ENCODE data around the gene FRMD3.
"Not testable (repeated sequence)": the region's sequence is repeated elsewhere in the genome, so short reads cannot be mapped to it uniquely, and the experiment has no call there.

Gene FRMD3

DNA sequence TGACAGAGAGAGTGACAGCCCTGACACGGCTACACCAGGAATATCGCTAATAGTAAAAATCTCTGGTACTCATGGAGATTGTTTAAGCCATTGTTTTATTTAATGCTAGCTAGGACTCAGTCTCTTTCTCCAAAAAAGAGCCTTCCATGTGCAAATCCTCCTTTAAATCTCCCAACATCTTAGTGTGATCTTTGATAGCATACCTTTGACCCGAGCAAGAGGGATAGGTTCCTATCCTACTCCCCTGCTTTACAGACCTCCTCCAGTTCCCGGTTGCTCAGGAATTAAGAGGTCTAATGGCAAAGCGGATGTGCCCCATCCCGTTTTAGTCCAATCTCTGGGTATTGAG lies 663 bp upstream of the FRMD3 start:
- H3K36me3 Mint-ChIP-seq (ENCODE audit: low read depth): no peaks in the 10 kb centered on the region
- H3K27me3 Mint-ChIP-seq (ENCODE audit: low read depth): peaks cover 55% of the 10 kb centered on the region
- no peak overlapping the region for H3K4me3 Mint-ChIP-seq
- H3K9me3 Mint-ChIP-seq: no peaks in the 10 kb centered on the region
- no peaks in the 10 kb centered on the region for H3K4me1 Mint-ChIP-seq (ENCODE audit: low read depth)
- H3K27ac Mint-ChIP-seq: no peak overlapping the region

DNA sequence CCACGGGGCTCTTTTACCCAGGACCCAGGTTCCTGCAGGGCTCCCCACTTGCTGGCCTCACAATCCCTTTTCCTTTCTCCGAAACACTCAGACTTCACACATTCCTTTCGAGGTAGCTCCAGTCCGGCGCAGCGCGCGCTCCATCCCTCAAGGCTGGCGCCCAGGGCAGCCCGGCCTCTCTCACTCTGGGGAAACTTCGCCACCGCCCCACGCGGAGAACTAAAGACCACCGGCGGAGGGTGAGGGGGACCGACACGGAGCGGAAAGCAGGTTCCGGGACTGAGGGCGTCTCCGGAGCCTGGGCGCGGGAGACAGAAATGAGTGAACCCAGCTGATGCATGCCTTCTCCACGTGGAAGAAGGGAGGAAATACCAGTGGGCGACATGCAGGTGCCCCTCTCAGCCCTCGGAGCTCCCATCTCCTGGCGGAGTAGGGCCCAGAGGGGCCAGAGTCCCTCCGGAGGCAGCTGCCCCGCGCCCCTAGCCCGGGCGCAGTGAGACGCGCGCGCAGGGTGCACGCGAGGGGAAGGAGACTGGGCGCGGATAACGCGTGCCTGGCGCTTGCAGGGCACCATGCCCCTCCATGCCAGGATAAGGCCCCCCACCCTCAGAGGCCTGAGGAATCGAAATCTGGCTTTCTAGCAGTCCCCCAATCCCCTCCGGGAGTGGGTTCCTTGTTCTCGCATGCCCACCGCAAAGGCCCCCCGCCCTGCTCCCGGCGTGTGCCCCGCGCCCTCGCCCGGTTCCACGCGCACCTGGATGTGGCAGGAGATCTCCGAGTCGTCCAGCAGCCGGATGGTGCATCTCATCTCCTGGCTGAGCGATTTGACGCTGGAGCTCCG lies 650 bp downstream of the FRMD3 start:
- Mint-ChIP-seq H3K27ac (no peak overlapping the region), H3K27me3 (ENCODE audit: low read depth) (peaks cover 61% of the 10 kb centered on the region), H3K36me3 (ENCODE audit: low read depth) (no peaks in the 10 kb centered on the region), H3K4me1 (ENCODE audit: low read depth) (no peaks in the 10 kb centered on the region), H3K9me3 (no peaks in the 10 kb centered on the region), H3K4me3 (no peak overlapping the region)

DNA sequence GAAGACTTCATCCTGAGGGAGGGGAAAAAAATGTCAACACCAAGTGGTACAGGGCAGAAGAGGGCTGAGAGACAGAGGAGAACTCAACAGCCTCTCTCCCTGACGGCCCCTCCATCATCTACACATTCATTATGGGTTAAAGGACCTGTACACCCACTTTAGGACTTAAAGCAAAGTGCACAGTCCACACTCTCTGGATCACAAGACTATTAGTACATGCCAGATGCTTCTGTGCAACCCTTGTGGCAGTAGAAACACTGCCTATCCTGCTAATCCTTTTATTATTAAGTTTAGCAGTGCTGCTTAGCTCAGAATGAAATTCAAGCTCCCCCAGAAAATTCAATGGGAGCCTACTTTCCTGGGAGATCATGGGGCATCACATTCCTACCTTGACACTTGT lies 1.9 kb downstream of the FRMD3 start:
- Mint-ChIP-seq H3K27ac (no peak overlapping the region), H3K27me3 (ENCODE audit: low read depth) (peaks cover 61% of the 10 kb centered on the region), H3K4me3 (no peak overlapping the region)

DNA sequence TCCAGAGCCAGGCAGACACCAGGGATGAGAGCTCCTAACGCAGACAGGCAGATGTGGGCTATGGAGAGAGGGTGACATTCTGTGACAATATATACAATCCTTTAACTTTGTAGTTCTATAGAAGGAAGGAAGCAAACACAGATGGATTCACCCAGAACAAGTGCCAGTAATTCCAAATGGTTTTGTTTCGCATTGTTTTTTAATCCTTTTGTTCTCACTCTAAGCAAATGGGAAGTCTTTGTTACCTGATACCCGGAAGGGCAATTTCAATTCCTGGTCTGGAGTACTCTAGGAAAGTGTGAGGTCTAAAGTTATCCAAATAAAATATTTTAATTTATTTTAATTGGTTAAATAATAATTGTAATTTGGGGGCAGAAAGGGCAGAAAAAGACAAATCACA lies 2.5 kb downstream of the FRMD3 start:
- Mint-ChIP-seq H3K4me3 (no peak overlapping the region), H3K27ac (no peak overlapping the region), H3K9me3 (no peaks in the 10 kb centered on the region), H3K36me3 (ENCODE audit: low read depth) (no peaks in the 10 kb centered on the region), H3K27me3 (ENCODE audit: low read depth) (peaks cover 56% of the 10 kb centered on the region), H3K4me1 (ENCODE audit: low read depth) (no peaks in the 10 kb centered on the region)

More for the DNA sequence above, 1.9 kb downstream of the FRMD3 start:
- H3K4me1 Mint-ChIP-seq (ENCODE audit: low read depth): no peaks in the 10 kb centered on the region
- no peaks in the 10 kb centered on the region for H3K9me3 Mint-ChIP-seq
- no peaks in the 10 kb centered on the region for H3K36me3 Mint-ChIP-seq (ENCODE audit: low read depth)

DNA sequence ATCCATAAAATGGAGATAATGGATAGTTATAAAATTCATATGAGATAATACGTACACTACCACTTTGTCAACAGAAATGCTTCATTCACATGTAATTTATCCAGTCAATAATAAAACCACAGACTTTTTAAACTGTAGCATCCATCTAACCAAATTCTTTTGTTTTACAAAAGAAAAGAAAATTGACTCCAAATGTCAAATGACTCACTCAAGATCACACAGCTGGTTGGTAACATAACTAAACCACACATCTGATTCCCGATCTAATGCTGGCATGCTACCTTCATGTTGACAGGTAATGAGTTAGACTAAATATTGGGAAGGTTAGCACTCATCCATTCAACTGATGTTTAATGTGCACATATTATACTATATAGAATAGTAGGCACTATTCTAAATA lies 4.9 kb downstream of the FRMD3 start:
- Mint-ChIP-seq H3K4me3 (no peak overlapping the region), H3K9me3 (no peaks in the 10 kb centered on the region), H3K36me3 (ENCODE audit: low read depth) (no peaks in the 10 kb centered on the region), H3K4me1 (ENCODE audit: low read depth) (no peaks in the 10 kb centered on the region), H3K27me3 (ENCODE audit: low read depth) (peaks cover 37% of the 10 kb centered on the region), H3K27ac (no peak overlapping the region)

DNA sequence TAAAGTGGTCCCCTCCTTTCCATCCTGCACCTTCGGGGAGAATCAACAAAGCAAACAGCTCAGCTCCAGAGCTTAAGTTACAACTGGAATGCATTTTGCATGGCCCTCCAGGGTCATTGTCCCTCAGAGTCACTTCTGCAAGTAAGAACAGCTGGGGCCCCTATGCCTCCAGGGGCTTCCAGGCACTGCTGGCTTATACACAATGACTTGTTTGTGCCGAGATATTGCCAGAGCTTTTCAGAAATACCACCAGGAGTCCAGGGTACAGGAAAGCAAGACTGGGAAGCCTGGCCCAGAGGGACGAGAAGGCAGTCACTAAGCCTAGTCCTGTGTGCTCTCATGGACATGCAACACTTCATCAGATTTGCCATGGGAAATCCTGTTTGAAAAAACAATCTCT lies 11.3 kb downstream of the FRMD3 start:
- no peak overlapping the region for H3K27ac Mint-ChIP-seq
- no peak overlapping the region for H3K4me3 Mint-ChIP-seq
- no peaks in the 10 kb centered on the region for H3K36me3 Mint-ChIP-seq (ENCODE audit: low read depth)
- H3K9me3 Mint-ChIP-seq: no peaks in the 10 kb centered on the region
- no peaks in the 10 kb centered on the region for H3K4me1 Mint-ChIP-seq (ENCODE audit: low read depth)
- no peaks in the 10 kb centered on the region for H3K27me3 Mint-ChIP-seq (ENCODE audit: low read depth)

DNA sequence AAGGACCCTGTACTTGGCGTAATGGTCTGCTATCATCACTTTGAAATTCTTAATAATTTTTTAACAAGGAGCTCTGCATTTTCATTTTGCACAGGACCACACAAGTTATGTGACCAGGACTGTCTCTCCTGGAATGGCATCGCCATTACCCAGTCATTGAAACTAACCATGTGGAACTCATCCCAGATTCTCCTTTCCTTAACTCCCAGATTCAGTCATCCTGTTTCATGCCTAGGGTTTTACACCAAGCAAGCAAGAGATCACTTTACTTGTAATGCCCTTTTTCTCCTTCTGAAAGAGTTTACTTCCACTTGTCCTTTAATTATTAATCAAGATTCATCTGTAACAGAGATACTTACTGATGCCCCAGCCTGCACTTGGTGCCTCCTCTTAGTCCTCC lies 12.0 kb downstream of the FRMD3 start:
- H3K9me3 Mint-ChIP-seq: no peaks in the 10 kb centered on the region
- H3K27ac Mint-ChIP-seq: no peak overlapping the region
- no peak overlapping the region for H3K4me3 Mint-ChIP-seq
- no peaks in the 10 kb centered on the region for H3K27me3 Mint-ChIP-seq (ENCODE audit: low read depth)
- no peaks in the 10 kb centered on the region for H3K36me3 Mint-ChIP-seq (ENCODE audit: low read depth)
- H3K4me1 Mint-ChIP-seq (ENCODE audit: low read depth): no peaks in the 10 kb centered on the region

DNA sequence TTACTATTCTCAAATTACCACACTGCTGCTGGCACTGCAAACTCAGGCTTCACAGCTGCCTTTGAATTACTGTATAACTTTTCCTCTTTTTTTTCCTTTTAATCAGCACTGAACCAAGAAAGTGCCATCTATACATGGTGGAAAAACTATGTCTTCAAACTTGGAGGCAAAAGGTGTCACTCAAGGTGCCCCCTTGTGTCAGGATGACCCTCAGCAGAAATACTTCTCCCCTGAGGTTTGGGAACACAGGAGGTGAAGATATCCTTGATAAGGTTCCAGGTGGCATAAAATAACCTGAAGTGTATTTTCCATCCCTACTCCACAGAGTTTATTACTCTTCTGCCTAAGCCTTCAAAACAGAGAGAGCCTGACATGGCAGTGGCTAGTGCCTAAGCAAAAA lies 14.5 kb downstream of the FRMD3 start:
- Mint-ChIP-seq H3K27me3 (ENCODE audit: low read depth) (no peaks in the 10 kb centered on the region), H3K36me3 (ENCODE audit: low read depth) (no peaks in the 10 kb centered on the region), H3K9me3 (no peaks in the 10 kb centered on the region), H3K27ac (no peak overlapping the region), H3K4me1 (ENCODE audit: low read depth) (no peaks in the 10 kb centered on the region), H3K4me3 (no peak overlapping the region)

DNA sequence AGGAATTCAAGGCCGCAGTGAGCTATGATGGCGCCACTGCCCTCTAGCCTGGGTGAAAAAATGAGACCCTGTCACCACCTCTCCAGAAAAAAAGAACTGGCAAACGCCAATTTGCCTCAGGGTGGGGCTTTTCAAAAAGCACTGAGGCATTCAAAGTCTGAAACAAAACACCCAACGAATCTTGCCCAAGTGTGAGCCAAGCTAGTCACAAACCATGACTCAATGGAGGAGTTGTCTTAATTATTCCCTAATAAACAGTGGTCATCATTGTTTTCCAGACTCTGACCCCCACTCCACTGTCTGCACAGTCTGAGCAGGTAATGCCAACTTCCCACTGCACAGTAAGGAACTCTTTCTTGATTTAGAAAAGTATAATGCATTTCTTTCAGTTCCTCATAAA lies 16.8 kb downstream of the FRMD3 start:
- Mint-ChIP-seq H3K27ac (no peak overlapping the region), H3K4me3 (no peak overlapping the region)

DNA sequence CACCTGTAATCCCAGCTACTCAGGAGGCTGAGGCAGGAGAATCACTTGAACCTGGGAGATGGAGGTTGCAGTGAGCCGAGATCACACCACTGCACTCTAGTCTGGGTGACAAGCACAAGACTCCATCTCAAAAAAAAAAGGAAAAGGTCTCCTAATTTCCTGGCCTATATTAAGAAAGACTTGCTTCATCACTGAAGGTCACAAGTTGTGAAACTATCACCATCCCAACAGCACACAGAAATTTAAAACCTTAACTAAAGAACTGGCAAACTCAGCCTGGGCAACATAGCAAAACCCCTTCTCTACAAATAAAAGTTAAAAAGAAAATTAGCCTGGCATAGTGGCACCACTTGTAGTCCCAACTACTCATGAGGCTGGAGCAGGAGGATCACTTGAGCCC lies 17.2 kb downstream of the FRMD3 start:
- Mint-ChIP-seq H3K9me3 (no peaks in the 10 kb centered on the region), H3K36me3 (ENCODE audit: low read depth) (no peaks in the 10 kb centered on the region), H3K4me3 (no peak overlapping the region), H3K27me3 (ENCODE audit: low read depth) (peaks cover 4% of the 10 kb centered on the region), H3K4me1 (ENCODE audit: low read depth) (no peaks in the 10 kb centered on the region), H3K27ac (no peak overlapping the region)

More for the DNA sequence above, 16.8 kb downstream of the FRMD3 start:
- Mint-ChIP-seq H3K27me3 (ENCODE audit: low read depth) (peaks cover 3% of the 10 kb centered on the region), H3K4me1 (ENCODE audit: low read depth) (no peaks in the 10 kb centered on the region), H3K36me3 (ENCODE audit: low read depth) (no peaks in the 10 kb centered on the region), H3K9me3 (no peaks in the 10 kb centered on the region)

DNA sequence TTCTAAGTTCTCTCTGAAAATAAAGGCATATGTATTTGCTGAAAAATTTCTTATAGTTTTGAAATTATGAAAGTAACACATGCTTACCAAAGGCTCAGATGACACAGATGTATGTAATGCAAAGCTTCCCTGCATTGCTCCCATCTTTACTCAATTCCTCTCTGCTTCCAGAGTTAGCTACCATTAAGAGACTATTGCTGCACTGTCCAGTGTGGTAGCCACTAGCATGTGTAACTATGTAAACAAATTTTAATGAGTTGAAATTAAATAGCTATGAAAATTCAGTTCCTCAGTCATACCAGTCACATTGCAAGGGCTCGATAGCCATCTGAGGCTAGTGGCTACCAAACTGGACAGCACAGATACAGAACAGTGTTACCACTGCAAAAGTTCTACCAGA lies 17.9 kb downstream of the FRMD3 start:
- H3K27ac Mint-ChIP-seq: no peak overlapping the region
- H3K36me3 Mint-ChIP-seq (ENCODE audit: low read depth): no peaks in the 10 kb centered on the region
- no peak overlapping the region for H3K4me3 Mint-ChIP-seq
- H3K4me1 Mint-ChIP-seq (ENCODE audit: low read depth): no peaks in the 10 kb centered on the region
- H3K9me3 Mint-ChIP-seq: no peaks in the 10 kb centered on the region
- H3K27me3 Mint-ChIP-seq (ENCODE audit: low read depth): peaks cover 4% of the 10 kb centered on the region

DNA sequence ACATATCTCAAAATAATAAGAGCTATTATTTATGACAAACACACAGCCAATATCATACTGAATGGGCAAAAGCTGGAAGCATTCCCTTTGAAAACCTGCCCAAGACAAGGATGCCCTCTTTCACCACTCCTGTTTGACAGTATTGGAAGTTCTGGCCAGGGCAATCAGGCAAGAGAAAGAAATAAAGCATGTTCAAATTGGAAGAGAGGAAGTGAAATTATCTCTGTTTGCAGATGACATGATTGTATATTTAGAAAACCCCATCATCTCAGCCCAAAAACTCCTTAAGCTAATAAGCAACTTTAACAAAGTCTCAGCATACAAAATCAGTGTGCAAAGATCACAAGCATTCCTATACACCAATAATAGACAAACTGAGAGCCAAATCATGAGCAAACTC lies 20.2 kb downstream of the FRMD3 start:
- not testable (repeated sequence) for H3K36me3 Mint-ChIP-seq (ENCODE audit: low read depth); H3K27me3 Mint-ChIP-seq (ENCODE audit: low read depth); H3K4me3 Mint-ChIP-seq; H3K27ac Mint-ChIP-seq; H3K4me1 Mint-ChIP-seq (ENCODE audit: low read depth); H3K9me3 Mint-ChIP-seq

DNA sequence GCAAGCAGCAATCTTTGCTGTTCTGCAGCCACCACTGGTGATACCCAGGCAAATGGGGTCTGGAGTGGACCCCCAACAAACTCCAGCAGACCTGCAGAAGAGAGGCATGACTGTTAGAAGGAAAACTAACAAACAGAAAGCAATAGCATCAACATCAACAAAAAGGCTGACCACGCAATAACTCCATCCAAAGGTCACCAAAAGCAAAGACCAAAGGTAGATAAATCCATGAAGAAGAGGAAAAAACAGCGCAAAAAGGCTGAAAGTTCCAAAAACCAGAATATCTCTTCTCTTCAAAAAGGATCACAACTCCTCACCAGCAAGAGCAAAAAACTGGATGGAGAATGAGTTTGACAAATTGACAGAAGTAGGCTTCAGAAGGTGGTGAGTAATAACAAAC lies 23.4 kb downstream of the FRMD3 start:
- Mint-ChIP-seq H3K9me3 (no peaks in the 10 kb centered on the region), H3K4me3 (no peak overlapping the region), H3K4me1 (ENCODE audit: low read depth) (no peaks in the 10 kb centered on the region), H3K27ac (no peak overlapping the region), H3K27me3 (ENCODE audit: low read depth) (peaks cover 4% of the 10 kb centered on the region), H3K36me3 (ENCODE audit: low read depth) (no peaks in the 10 kb centered on the region)

DNA sequence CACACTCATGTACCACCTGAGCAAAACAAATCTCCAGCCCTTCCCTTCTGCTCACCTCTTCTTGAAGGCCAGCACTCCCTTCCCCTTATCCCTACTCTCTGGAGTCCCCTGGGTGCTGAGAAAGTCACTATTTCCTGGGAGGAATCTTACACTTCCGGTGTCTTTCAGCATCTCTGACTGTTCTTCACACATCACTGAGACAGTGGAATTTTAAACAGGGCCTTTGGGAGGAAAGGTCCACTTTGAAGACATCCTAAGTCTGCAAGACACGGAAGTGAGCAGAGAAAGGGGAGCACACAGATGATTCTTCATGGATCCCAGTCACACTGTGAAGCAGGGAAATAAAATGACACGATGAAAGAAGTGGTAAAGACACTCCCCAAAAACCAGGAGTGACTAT lies 25.6 kb downstream of the FRMD3 start:
- no peak overlapping the region for H3K27ac Mint-ChIP-seq
- peaks cover 7% of the 10 kb centered on the region for H3K4me1 Mint-ChIP-seq (ENCODE audit: low read depth)
- peaks cover 4% of the 10 kb centered on the region for H3K27me3 Mint-ChIP-seq (ENCODE audit: low read depth)
- no peak overlapping the region for H3K4me3 Mint-ChIP-seq
- H3K9me3 Mint-ChIP-seq: no peaks in the 10 kb centered on the region
- H3K36me3 Mint-ChIP-seq (ENCODE audit: low read depth): no peaks in the 10 kb centered on the region

DNA sequence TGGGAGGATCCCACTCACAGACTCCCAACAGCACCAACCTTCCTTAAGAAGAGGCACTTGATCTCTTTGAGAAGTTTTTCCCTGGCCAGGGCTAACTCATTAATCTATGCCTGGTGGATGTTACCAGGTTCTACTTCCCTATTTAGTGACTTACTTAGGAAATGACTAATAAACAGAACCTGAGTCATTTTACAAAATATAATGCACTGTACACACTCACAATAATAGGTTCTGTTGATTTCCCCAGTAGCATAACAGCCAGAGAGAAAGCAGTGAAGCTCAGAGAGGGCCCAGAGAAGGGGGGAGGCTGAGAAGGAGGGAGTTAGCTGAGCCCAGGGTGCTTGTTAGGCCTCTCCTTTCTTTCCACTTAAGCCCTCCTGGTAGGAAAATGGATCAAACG lies 27.1 kb downstream of the FRMD3 start:
- no peaks in the 10 kb centered on the region for H3K36me3 Mint-ChIP-seq (ENCODE audit: low read depth)
- H3K27me3 Mint-ChIP-seq (ENCODE audit: low read depth): no peaks in the 10 kb centered on the region
- peaks cover 7% of the 10 kb centered on the region for H3K4me1 Mint-ChIP-seq (ENCODE audit: low read depth)
- no peak overlapping the region for H3K27ac Mint-ChIP-seq
- H3K9me3 Mint-ChIP-seq: no peaks in the 10 kb centered on the region
- no peak overlapping the region for H3K4me3 Mint-ChIP-seq

DNA sequence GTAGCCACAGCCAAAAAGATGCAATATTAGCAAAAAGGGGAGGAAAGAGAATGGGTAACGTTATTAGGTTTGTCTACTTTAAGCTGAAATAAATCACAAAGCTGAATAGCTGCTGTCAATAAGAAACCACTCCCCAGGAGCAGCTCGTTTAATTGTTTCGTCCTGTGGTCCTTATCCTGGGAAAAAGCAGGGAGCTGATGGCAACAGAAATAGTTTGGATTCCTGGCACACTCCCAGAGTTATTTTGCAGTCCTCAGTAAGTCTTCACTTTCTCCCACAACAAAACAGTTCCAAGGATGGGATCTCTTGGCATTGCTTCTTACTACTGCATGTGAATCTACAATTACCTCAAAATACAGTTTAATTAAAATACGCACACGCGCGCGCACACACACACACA lies 28.8 kb downstream of the FRMD3 start:
- Mint-ChIP-seq H3K4me1 (ENCODE audit: low read depth) (peaks cover 7% of the 10 kb centered on the region), H3K4me3 (no peak overlapping the region), H3K9me3 (no peaks in the 10 kb centered on the region), H3K27me3 (ENCODE audit: low read depth) (no peaks in the 10 kb centered on the region), H3K27ac (no peak overlapping the region), H3K36me3 (ENCODE audit: low read depth) (no peaks in the 10 kb centered on the region)

Measured in T-helper 1 cell treated with Interleukin-12 subunit alpha and Interleukin-12 subunit beta and Interleukin-4 antibody, amounts not matched to agents 30 μg/mL and 1 μg/mL, for 36 hours (primary cell).